ENCODE results near the gene SYT9. TPM values are rescaled to one million over a fixed set of nuclear protein-coding genes. Genes with fewer than 3 reads are reported as not detected.

SYT9 gene
- total RNA-seq, 1 donor from 2014 or later = not detected

DNA sequence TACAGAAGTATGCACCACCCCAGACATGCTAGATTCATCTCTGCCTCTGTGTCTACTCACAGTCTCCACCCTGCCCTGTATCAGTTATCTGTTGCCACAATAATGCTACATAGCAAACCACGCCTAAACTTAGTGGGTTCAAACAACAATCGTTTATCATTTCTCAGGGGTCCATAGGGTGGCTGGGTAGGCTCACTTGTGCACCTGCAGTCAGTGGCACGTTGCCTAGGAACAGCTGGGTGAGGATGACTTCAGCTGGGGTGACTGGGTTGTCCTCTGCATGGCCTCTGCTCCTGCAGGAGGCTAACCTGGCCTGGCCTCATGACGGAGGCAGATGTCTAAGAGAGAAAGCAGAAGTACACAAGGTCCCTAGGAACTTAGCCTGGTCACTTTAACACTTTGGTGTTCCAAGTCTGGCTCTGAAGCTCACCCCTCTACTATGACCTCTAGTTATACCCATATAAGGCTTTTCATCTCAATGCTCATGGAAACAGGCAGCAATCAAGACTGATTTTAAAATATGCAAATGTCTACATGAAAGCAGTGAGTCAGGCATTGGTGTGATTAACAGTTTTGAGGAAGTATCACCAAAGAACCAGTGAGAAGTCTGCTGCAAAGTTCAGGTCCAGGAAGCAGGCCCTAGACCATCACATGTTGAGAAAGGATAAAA, 244.3 kb downstream of the SYT9 start:
- Mint-ChIP-seq H3K27me3 (ENCODE audit: insufficient read depth) (peaks cover 2% of the 10 kb centered on the region), H3K4me1 (ENCODE audit: low read depth) (no peaks in the 10 kb centered on the region), H3K27ac (no peak overlapping the region), H3K4me3 (no peak overlapping the region), H3K9me3 (no peaks in the 10 kb centered on the region), H3K36me3 (ENCODE audit: low read depth) (no peaks in the 10 kb centered on the region)
- DNase-seq (ENCODE audit: low spot score) = no peak
- intact Hi-C loops (cut with micrococcal nuclease) = no loop called here

DNA sequence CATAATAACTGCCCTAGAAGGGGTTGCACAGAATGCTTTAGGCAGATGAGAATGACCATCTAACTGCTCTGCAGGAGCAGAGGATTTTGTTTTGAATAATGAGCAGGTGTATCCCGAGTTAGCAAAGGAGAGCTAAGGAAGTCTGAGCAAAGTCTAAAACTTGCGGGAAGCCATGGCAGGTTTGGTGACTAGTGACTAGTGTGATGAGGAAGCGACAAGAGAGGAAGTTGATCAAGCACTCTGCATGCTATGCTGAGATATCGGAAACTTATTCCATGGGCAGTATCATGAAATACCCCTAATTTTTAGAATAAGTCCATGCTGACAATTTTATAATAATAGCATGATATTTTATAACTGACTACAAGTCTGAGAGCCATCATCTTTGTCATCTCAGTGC, 246.5 kb downstream of the SYT9 start:
- no peak overlapping the region for H3K4me3 Mint-ChIP-seq
- no peaks in the 10 kb centered on the region for H3K9me3 Mint-ChIP-seq
- intact Hi-C loops (cut with micrococcal nuclease) = no loop called here
- DNase-seq (ENCODE audit: low spot score) = no peak
- H3K36me3 Mint-ChIP-seq (ENCODE audit: low read depth) = no peaks in the 10 kb centered on the region
- H3K27ac Mint-ChIP-seq = no peak overlapping the region
- no peaks in the 10 kb centered on the region for H3K4me1 Mint-ChIP-seq (ENCODE audit: low read depth)
- peaks cover 2% of the 10 kb centered on the region for H3K27me3 Mint-ChIP-seq (ENCODE audit: insufficient read depth)

DNA sequence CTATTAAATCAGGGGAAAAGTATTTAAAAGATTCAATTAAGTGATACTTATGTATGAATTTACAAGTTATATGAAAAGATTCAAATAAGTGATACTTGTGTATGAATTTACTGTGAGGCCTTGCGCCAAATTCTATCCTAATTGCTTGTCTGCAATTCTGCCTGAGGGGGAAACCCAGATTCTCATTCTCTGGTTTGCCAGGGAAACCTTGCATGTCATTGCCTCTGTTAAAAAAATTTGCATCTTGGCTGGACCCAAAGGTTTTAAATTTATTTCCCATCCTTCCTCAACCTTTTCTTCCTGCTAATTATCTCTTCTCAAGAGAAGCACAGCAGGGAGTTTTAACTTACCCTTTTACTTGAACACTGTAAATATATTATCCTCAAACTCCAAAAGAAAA, 247.4 kb downstream of the SYT9 start:
- Mint-ChIP-seq H3K9me3 (no peaks in the 10 kb centered on the region), H3K36me3 (ENCODE audit: low read depth) (no peaks in the 10 kb centered on the region), H3K27ac (no peak overlapping the region), H3K4me3 (no peak overlapping the region), H3K27me3 (ENCODE audit: insufficient read depth) (peaks cover 2% of the 10 kb centered on the region), H3K4me1 (ENCODE audit: low read depth) (no peaks in the 10 kb centered on the region)
- intact Hi-C loops (cut with micrococcal nuclease) = no loop called here
- no peak for DNase-seq (ENCODE audit: low spot score)

DNA sequence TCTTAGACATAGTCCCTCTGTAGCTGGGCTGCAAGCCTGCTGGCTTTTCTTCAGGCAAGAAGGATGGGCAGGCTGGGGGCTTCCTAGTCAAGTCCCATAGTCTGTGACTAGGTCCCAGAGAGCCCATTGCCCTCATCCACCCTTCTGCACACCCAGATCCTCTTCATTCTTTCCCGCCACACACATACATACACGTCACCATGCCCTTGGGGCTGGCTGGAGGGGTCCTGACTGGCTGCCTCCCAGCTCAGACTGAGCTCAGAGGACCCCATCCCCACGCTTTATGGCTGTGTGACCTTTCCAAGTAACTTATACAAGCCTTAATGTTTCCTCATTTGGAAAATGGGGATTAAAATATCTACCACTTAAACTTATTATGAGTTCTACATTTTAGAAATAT, 248.5 kb downstream of the SYT9 start:
- Mint-ChIP-seq H3K4me1 (ENCODE audit: low read depth) (no peaks in the 10 kb centered on the region), H3K27ac (no peak overlapping the region), H3K9me3 (no peaks in the 10 kb centered on the region), H3K27me3 (ENCODE audit: insufficient read depth) (peaks cover 2% of the 10 kb centered on the region), H3K36me3 (ENCODE audit: low read depth) (no peaks in the 10 kb centered on the region), H3K4me3 (no peak overlapping the region)
- DNase-seq (ENCODE audit: low spot score) = no peak
- intact Hi-C loops (cut with micrococcal nuclease) = no loop called here

DNA sequence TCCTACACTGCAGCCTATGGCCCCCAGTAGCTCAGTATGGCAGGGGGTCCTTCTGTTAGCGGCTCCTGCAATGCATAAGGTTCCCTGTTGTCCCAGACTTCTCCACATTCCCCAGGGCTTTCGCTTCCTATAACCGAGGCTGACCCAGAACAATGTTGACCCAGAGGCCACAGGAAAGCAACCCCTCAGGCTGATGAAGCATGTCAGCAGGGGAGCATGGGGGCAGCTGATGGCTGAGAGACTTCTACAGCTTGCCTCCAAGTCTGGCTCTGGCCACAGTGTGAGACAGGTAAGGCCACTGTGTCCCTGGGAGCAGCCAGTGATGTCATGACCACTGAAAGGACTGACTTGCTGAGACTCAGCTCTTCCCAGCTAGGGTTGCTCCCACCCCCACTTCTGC, 249.5 kb downstream of the SYT9 start:
- H3K27ac Mint-ChIP-seq = no peak overlapping the region
- H3K36me3 Mint-ChIP-seq (ENCODE audit: low read depth) = no peaks in the 10 kb centered on the region
- no peaks in the 10 kb centered on the region for H3K4me1 Mint-ChIP-seq (ENCODE audit: low read depth)
- intact Hi-C loops (cut with micrococcal nuclease) = no loop called here
- DNase-seq (ENCODE audit: low spot score) = no peak
- peaks cover 3% of the 10 kb centered on the region for H3K27me3 Mint-ChIP-seq (ENCODE audit: insufficient read depth)
- no peak overlapping the region for H3K4me3 Mint-ChIP-seq
- H3K9me3 Mint-ChIP-seq = no peaks in the 10 kb centered on the region

DNA sequence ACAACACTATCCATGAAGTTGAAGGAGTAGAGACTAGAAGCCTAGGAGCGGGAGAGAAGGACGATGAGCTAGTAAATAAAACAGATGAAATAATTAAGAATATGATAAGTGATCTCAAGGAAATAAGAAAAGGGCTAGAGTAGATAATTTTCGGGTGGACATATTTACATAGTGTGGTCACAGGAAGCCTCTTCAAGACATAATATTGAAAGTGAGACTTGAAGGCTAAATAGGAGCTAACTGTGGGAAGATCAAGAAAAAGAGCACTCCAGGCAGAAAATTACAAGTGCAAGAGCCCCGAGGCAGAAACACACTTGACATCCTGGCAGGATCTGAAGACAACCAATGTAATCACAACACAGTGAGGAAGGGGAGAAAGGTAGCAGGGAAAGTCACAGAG, 250.2 kb downstream of the SYT9 start:
- intact Hi-C loops (cut with micrococcal nuclease) = no loop called here
- Mint-ChIP-seq H3K4me1 (ENCODE audit: low read depth) (no peaks in the 10 kb centered on the region), H3K27ac (no peak overlapping the region)

DNA sequence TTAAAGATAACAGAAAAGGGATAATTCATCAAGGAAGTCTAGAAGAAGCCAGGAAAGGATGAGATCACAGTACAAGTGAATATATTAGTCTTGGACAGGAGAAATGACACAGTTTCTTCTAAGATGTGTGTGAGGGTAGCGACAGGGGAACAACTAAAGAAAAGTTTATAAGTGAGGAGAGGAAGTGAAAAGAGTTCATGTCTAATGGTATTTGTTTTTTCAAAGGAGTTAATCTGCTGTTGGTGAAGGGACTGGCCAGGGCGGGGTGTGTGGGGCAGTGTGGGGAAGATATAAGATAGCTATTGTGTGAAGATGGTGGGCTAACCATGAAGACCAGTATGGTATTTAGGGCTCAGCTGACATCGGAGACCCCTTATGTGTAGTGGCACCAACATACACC, 254.5 kb downstream of the SYT9 start:
- no peaks in the 10 kb centered on the region for H3K36me3 Mint-ChIP-seq (ENCODE audit: low read depth)
- intact Hi-C loops (cut with micrococcal nuclease) = no loop called here
- no peak overlapping the region for H3K4me3 Mint-ChIP-seq
- no peak overlapping the region for H3K27ac Mint-ChIP-seq
- H3K27me3 Mint-ChIP-seq (ENCODE audit: insufficient read depth) = peaks cover 6% of the 10 kb centered on the region
- DNase-seq (ENCODE audit: low spot score) = no peak
- no peaks in the 10 kb centered on the region for H3K4me1 Mint-ChIP-seq (ENCODE audit: low read depth)
- H3K9me3 Mint-ChIP-seq = no peaks in the 10 kb centered on the region

More for the DNA sequence above, 250.2 kb downstream of the SYT9 start:
- Mint-ChIP-seq H3K4me3 (no peak overlapping the region), H3K27me3 (ENCODE audit: insufficient read depth) (peaks cover 3% of the 10 kb centered on the region), H3K9me3 (no peaks in the 10 kb centered on the region), H3K36me3 (ENCODE audit: low read depth) (no peaks in the 10 kb centered on the region)
- DNase-seq (ENCODE audit: low spot score) = no peak

DNA sequence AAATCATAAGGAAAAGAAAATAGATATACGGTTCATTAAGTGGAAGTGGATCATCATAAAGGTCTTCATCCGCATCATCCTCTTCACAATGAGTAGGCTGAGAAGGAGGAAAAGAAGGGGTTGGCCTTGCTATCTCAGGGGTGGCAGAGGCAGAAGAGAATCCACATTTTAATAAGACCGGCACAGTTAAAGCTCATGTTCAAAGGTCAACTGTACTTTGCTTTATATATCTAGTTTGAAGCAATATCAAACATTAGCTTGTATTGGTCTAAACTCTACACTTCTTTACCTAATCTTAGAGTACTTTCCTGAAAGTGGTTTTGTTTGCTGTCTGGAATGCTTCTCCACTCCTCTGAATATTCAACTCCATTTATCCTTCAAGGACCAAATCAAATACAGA, 256.4 kb downstream of the SYT9 start:
- intact Hi-C loops (cut with micrococcal nuclease) = no loop called here
- no peak for DNase-seq (ENCODE audit: low spot score)
- no peaks in the 10 kb centered on the region for H3K36me3 Mint-ChIP-seq (ENCODE audit: low read depth)
- H3K4me3 Mint-ChIP-seq = no peak overlapping the region
- peaks cover 9% of the 10 kb centered on the region for H3K4me1 Mint-ChIP-seq (ENCODE audit: low read depth)
- H3K27ac Mint-ChIP-seq = no peak overlapping the region
- H3K27me3 Mint-ChIP-seq (ENCODE audit: insufficient read depth) = peaks cover 6% of the 10 kb centered on the region
- no peaks in the 10 kb centered on the region for H3K9me3 Mint-ChIP-seq

DNA sequence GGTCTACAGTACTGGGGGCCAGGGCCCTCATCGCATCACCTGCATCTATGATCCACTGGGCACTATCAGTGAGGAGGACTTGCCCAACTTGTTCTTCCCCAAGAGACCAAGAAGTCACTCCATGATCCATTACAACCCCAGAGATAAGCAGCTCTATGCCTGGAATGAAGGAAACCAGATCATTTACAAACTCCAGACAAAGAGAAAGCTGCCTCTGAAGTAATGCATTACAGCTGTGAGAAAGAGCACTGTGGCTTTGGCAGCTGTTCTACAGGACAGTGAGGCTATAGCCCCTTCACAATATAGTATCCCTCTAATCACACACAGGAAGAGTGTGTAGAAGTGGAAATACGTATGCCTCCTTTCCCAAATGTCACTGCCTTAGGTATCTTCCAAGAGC, 258.3 kb downstream of the SYT9 start:
- Mint-ChIP-seq H3K9me3 (no peaks in the 10 kb centered on the region), H3K27me3 (ENCODE audit: insufficient read depth) (peaks cover 12% of the 10 kb centered on the region), H3K36me3 (ENCODE audit: low read depth) (no peaks in the 10 kb centered on the region), H3K27ac (no peak overlapping the region), H3K4me1 (ENCODE audit: low read depth) (peaks cover 10% of the 10 kb centered on the region), H3K4me3 (no peak overlapping the region)
- no peak for DNase-seq (ENCODE audit: low spot score)
- intact Hi-C loops (cut with micrococcal nuclease) = loop anchor here (5.0 to 10.0 kb wide), 2 partner anchors 585 to 1278 kb away; partner anchors contain the start of genes FHIP1B, OR2D3 and ZNF215

DNA sequence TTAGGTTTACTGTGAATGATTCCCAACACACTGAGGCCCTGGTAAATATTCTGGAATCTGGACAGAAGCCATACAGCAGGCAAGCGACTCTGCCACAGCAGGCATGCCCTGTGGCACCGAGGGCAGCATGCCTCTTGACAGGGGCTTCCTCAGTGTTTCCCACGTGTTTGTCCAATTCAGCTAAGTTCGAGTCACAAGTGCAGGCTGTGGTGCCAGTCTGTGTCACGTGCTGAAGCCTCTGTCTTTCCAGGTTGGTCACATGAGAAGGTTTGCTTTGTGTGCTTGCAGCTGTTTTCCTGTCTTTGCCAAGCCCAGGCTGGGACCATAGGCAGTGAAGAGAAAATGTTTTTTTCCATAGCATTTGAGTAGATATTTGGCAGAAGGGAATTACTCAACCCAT, 259.7 kb downstream of the SYT9 start:
- intact Hi-C loops (cut with micrococcal nuclease) = loop anchor here (5.0 to 10.0 kb wide), 2 partner anchors 587 to 1279 kb away; partner anchors contain the start of genes FHIP1B, OR2D3 and ZNF215
- DNase-seq (ENCODE audit: low spot score) = no peak
- Mint-ChIP-seq H3K27ac (no peak overlapping the region), H3K9me3 (no peaks in the 10 kb centered on the region), H3K4me3 (no peak overlapping the region), H3K4me1 (ENCODE audit: low read depth) (peaks cover 10% of the 10 kb centered on the region), H3K27me3 (ENCODE audit: insufficient read depth) (peaks cover 24% of the 10 kb centered on the region), H3K36me3 (ENCODE audit: low read depth) (peaks cover 1% of the 10 kb centered on the region)

DNA sequence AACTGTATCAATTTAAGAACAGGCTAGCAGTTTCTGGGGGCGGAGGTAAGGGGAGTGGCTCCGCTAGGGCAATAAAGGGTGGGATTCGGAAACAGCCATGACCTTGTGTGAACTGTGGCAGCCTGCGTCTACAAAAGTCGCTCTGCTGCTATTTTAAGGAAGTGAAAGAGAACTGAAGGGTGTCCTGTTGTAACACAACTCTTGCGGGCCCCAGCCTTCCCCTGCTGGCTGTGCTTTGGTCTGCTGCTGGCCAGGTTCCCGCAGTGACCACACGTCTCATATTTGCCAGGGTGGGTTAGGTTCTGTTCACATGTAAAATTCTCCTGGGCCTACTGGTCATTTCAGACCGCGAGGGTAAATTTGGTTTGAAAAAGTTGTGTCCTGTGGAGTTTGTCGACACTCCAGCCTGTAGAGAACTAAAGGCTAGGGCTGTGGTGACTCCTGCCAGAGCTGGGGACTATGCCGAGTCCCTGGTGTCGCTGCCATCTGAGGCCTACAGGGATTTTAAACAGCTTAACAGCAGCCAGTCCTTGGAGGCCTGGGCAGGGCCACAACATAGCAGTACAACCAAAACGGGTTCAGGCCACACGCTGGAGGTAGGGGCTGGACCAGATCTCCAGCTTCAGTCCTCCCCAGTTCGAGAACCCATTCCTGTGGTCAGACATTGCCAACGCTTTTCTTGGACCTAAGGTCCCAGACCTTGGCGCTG, 261.0 kb downstream of the SYT9 start:
- Mint-ChIP-seq H3K27me3 (ENCODE audit: insufficient read depth) (peaks cover 29% of the 10 kb centered on the region), H3K36me3 (ENCODE audit: low read depth) (peaks cover 1% of the 10 kb centered on the region), H3K4me3 (peak overlapping the region; percentile 91), H3K4me1 (ENCODE audit: low read depth) (peaks cover 10% of the 10 kb centered on the region), H3K9me3 (no peaks in the 10 kb centered on the region), H3K27ac (peak overlapping the region; percentile 84)
- no peak for DNase-seq (ENCODE audit: low spot score)
- intact Hi-C loops (cut with micrococcal nuclease) = loop anchor here (1.0 to 10.0 kb wide), 8 partner anchors 153 to 1280 kb away; partner anchors contain the start of genes EIF3F, FHIP1B, ILK and OR2D3

DNA sequence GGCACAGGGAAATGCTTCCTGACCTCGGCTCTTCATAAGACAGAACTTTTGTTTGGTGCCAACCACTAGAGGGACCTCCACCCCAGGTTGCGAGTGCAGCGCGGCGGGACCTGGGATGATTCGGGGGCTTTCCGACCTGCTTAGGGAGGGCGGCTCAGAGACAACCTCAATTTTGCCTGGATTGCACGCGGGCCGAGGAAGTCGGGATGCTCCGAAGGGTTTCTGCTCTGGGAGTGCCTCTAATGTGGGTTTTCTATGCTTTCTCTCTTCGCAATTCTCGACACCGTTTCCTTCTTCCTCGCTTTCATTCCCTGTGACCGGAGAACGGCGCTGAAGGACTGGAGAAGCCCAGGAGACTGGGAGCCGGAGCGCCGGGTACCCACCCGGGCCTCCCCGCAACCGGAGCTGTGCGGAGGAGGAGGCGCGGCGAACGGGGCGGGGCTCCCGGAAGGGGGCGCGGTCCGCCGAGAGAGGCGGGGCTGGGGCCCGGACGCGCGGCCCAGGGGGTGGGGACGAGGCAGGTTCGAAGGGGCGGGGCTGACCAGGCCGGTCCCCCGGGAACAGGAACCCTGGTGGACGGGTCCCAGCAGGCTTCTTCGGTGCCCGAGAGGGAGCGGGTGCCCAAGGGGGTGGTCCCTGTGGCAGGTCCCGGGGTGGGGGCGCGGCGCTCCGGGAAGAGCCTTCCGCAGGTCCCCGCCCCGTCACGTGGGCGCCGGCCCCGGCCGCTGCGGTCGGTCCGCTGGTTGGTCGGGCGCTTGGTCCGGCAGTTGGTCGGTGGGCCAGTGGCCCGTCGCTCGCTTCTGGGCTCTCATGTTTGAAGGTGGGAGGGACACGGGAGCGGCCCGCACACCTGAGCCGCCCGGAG, 261.8 kb downstream of the SYT9 start, which contains the start of gene PPFIBP2:
Gene PPFIBP2, plus strand, starts transcription at position 766 of the 865 bp plus-strand sequence. CDS start 35,477 bp downstream, outside the sequence.
- Mint-ChIP-seq H3K27ac (peak within 1 kb of the TSS; percentile 84), H3K4me3 (peak within 1 kb of the TSS; percentile 91), H3K4me1 (ENCODE audit: low read depth) (peaks cover 10% of the 10 kb centered on the region), H3K27me3 (ENCODE audit: insufficient read depth) (peaks cover 33% of the 10 kb centered on the region), H3K9me3 (no peaks in the 10 kb centered on the region), H3K36me3 (ENCODE audit: low read depth) (peaks cover 1% of the 10 kb centered on the region)
- intact Hi-C loops (cut with micrococcal nuclease) = loop anchor here (1.0 to 10.0 kb wide), 8 partner anchors 152 to 1281 kb away; partner anchors contain the start of genes EIF3F, FHIP1B, ILK and OR2D3
- DNase-seq (ENCODE audit: low spot score) = peak; percentile 80
